Measurements from ENCODE around the gene TRIM14.

Gene TRIM14, protein sequence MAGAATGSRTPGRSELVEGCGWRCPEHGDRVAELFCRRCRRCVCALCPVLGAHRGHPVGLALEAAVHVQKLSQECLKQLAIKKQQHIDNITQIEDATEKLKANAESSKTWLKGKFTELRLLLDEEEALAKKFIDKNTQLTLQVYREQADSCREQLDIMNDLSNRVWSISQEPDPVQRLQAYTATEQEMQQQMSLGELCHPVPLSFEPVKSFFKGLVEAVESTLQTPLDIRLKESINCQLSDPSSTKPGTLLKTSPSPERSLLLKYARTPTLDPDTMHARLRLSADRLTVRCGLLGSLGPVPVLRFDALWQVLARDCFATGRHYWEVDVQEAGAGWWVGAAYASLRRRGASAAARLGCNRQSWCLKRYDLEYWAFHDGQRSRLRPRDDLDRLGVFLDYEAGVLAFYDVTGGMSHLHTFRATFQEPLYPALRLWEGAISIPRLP

DNA sequence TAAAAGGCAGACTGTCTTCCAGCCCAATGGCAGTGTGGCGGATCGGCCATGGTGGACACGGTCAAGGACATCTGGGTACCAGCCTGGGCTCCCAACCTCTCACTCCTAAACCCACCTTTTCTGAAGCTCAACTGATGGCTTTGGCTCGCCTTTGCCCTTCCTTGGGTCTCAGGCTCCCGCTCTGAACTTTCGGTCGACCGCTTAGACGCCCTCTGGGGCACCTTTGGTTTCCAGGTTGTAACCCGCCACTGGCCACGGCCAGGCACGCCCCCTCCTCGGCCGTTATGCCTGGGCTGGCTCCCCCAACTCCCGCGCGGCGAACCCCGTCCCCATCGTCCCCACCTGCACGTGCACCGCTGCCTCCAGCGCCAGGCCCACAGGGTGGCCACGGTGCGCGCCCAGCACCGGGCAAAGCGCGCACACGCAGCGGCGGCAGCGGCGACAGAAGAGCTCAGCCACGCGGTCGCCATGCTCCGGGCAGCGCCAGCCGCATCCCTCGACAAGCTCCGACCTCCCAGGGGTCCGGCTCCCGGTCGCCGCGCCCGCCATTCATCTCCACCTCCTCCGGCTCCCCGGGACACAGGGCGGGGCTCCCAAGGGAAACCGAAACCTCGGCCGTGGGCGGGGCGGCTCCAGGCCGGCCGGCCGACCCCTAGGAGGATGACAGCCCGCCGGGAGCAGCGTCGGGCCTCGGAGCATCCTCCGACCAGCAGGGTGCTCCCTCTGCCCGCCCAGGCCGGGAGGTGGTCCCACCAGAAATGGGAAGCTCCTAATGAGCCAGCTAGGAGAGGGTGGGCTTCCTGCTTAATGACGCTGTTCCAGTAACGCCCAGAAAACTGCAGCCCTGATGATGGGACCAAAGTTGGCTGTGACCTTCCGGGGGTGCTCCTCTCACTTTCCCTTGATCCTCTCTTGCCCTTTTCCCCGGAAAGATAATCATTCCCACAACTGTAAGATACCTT lies at the start of gene TRIM14:
TRIM14 (minus strand) TSS at position 583 of the 962 bp plus-strand sequence; CDS start at position 549, 34 bp downstream.
- peak within 1 kb of the TSS; percentile 70 to 82 (median 79) for H3K4me3 Mint-ChIP-seq
- TF ChIP-seq, protein P1, sequence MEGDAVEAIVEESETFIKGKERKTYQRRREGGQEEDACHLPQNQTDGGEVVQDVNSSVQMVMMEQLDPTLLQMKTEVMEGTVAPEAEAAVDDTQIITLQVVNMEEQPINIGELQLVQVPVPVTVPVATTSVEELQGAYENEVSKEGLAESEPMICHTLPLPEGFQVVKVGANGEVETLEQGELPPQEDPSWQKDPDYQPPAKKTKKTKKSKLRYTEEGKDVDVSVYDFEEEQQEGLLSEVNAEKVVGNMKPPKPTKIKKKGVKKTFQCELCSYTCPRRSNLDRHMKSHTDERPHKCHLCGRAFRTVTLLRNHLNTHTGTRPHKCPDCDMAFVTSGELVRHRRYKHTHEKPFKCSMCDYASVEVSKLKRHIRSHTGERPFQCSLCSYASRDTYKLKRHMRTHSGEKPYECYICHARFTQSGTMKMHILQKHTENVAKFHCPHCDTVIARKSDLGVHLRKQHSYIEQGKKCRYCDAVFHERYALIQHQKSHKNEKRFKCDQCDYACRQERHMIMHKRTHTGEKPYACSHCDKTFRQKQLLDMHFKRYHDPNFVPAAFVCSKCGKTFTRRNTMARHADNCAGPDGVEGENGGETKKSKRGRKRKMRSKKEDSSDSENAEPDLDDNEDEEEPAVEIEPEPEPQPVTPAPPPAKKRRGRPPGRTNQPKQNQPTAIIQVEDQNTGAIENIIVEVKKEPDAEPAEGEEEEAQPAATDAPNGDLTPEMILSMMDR (IDR thresholded peaks at IDR 0.05; ENCODE audit: unreplicated experiment in 3 of 3), result peak in 1 of 3 experiments; percentile 12
- no peaks in the 10 kb centered on the region for H3K36me3 Mint-ChIP-seq (ENCODE audit: low read depth)
- H3K9me3 Mint-ChIP-seq, result no peaks in the 10 kb centered on the region
- H3K27ac Mint-ChIP-seq, result no peak within 1 kb of the TSS
- peaks cover 16% of the 10 kb centered on the region for H3K27me3 Mint-ChIP-seq (ENCODE audit: low read depth)
- peaks cover 14% of the 10 kb centered on the region for H3K4me1 Mint-ChIP-seq

DNA sequence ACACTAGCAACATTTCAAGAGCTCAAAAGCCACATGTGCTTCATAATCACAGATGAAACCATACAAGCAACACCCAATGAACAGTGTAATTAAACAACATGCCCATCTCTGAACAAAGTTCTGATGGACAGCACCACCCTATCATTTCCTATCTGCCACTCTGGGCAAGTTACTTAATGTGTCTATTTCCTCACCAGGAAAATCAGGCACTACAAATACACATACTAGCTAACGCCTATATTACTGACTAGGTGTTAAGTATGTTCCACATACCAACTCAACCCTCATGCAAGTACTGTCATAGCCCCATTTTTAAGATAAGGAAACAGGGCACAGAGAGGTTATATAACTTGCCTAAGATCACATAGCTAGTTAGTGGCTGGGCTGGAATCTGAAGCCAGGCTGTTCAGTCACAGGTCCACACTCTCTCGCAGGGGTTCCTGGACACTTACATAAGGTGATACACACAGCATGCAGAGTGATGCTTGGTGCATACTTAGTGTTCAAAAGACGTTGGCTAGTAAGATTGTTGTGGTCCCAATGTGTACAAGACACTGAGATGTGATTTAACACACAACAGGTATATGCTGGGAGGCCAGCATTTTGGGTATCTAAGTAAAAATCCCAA lies 49.2 kb upstream of the TRIM14 start:
- H3K4me1 Mint-ChIP-seq, result peaks cover 9% of the 10 kb centered on the region
- TF ChIP-seq, protein P1 (IDR thresholded peaks at IDR 0.05; ENCODE audit: unreplicated experiment in 3 of 3), result no peak
- no peak overlapping the region for H3K4me3 Mint-ChIP-seq

DNA sequence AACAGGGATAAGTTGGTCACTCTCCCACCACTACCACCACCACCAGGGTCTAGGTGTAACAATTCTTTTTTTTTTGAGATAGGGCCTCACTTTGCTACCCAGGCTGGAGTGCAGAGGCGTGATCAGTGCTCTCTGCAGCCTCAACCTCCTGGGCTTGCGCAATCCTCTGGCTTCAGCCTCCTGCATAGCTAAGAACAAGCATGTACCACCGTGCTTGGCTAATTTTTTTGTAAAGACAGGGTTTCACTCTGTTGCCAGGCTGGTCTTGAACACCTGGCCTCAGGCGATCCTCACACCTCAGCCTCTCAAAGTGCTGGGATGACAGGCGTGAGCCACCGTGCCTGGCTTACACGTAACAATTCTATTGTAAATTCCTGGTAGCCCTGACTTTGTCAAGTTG lies 45.9 kb upstream of the TRIM14 start:
- Mint-ChIP-seq H3K4me3 (no peak overlapping the region), H3K36me3 (ENCODE audit: low read depth) (no peaks in the 10 kb centered on the region), H3K27me3 (ENCODE audit: low read depth) (peaks cover 10% of the 10 kb centered on the region), H3K9me3 (no peaks in the 10 kb centered on the region), H3K27ac (no peak overlapping the region), H3K4me1 (no peaks in the 10 kb centered on the region)
- TF ChIP-seq, protein P1 (IDR thresholded peaks at IDR 0.05; ENCODE audit: unreplicated experiment in 3 of 3), result no peak

More for the DNA sequence above, 49.2 kb upstream of the TRIM14 start:
- H3K36me3 Mint-ChIP-seq (ENCODE audit: low read depth), result no peaks in the 10 kb centered on the region
- no peaks in the 10 kb centered on the region for H3K9me3 Mint-ChIP-seq
- no peak overlapping the region for H3K27ac Mint-ChIP-seq
- peaks cover 18% of the 10 kb centered on the region for H3K27me3 Mint-ChIP-seq (ENCODE audit: low read depth)

DNA sequence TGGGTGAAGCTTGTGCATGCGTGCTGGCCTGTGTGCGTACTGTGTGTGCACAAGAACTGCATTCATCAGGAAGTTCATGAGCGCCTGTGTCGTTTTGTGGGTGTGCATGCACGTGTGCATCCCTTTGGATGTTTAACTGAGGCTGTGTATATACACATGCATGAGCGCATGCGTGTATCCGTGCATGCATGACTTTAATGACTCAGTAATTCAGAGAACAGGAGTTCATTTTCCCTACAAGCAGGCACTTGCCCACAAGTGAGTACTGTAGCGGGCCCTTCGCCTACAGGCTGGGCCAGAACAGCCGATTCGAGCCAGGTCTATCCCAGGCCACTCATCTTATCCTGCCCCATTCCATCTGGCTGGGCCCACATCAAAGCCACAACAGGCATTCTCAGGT lies 43.6 kb upstream of the TRIM14 start:
- no peaks in the 10 kb centered on the region for H3K4me1 Mint-ChIP-seq
- no peak overlapping the region for H3K27ac Mint-ChIP-seq
- no peaks in the 10 kb centered on the region for H3K36me3 Mint-ChIP-seq (ENCODE audit: low read depth)
- H3K27me3 Mint-ChIP-seq (ENCODE audit: low read depth), result peaks cover 13% of the 10 kb centered on the region
- no peak overlapping the region for H3K4me3 Mint-ChIP-seq
- TF ChIP-seq, protein P1 (IDR thresholded peaks at IDR 0.05; ENCODE audit: unreplicated experiment in 3 of 3), result no peak
- no peaks in the 10 kb centered on the region for H3K9me3 Mint-ChIP-seq

DNA sequence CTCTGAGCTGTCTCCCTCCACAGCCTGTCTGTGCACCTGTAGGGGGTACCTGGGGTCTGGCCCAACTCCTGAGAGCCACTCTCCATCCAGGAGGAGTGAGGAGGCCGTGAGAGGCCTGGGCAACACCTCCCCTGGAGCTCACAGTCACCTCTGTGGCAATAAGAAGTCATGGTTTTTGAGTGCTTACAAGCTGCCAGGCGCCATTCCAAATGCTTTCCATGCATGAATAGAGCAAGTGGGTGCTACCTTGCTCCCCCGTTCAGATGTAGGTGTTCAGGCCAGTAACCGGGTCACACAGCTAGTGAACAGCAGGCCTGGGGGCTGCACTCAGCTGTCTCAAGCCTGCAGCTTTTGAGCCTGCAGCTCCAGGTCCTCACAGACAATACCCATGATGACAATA lies 42.8 kb upstream of the TRIM14 start:
- Mint-ChIP-seq H3K36me3 (ENCODE audit: low read depth) (no peaks in the 10 kb centered on the region), H3K4me3 (no peak overlapping the region), H3K27me3 (ENCODE audit: low read depth) (peaks cover 10% of the 10 kb centered on the region), H3K9me3 (no peaks in the 10 kb centered on the region), H3K4me1 (no peaks in the 10 kb centered on the region), H3K27ac (no peak overlapping the region)
- TF ChIP-seq, protein P1 (IDR thresholded peaks at IDR 0.05; ENCODE audit: unreplicated experiment in 3 of 3), result no peak
